NCI-H128 (cell line): ENCODE measurements around the gene GREB1.
A peak's percentile ranks its signal among the peaks of the same experiment; 100 is the strongest.

Source experiments
- DNase-seq: peaks from one replicate; lab custom pipeline; 2025; ENCODE audit not compliant: unreplicated experiment; lab: John Stamatoyannopoulos, UW

GREB1 gene

DNA sequence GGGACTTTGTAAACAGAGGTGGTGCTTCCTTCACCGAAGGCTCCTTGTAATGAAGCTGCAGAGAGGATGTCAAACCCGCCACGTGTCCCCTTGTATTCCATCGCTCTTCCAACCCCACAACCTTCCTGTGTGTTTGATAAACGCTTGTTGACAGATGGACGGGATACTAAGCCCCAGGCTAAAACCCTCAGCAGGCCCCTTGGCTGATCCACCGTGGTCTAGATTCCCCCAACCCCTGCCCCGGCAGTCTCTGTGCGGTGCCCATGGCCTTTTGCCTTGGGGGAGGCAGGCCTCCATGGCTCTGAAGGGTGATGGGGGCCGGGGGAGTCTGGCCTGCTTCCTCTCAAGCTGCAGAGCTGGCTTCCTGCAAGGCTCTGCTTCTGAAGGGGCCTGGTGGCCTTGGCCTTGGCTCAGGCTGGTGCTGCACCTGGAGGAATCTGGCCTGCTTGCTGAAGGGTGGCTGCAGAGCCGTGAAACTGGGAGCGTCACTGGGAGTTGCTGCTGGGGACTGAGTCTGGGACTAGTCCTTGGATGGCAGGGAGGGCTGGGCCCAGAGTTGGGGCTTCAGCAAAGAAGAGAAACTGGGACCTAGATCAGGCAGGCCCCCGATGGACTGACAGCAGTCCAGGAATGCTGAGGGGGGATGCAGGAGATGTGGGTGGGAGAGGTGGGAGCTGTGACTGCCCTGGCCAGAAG is 145.8 kb downstream of the GREB1 start:
- DNase-seq = no peak

DNA sequence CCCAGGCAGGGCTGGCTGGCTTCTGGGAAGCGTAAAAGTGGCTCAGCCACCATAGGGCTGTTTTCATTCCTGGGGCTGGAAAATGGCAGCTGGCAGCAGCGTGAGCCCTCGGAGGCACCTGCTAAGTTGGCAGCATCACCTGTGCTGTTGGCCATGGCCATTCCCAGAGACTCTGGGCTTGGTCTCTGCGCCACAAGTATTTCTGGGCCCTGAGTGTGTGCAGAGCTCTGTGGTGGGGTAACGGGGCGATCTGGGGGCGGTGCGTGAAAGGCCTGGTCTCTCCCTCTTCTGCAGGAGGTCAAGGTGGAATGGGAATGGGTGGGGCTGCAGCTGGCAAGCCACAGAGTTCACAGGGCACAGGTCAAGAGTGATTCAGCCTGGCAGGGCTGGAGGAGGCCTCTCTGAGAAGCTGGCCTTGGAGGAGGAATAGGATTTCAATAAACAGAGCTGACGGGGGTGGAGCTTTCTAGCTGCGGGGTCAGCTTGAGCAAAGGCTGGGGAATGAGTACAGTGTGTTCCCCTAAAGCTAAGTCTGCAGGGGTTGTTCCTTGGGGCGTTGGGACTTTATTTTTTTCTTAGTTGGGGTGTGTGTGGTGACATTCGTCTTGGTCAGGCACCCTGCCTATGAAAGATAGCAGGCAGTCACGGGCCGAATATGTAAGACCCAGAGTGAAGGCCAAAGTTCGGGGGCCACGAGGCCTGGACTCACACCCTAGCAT is 146.5 kb downstream of the GREB1 start:
- DNase-seq = no peak

DNA sequence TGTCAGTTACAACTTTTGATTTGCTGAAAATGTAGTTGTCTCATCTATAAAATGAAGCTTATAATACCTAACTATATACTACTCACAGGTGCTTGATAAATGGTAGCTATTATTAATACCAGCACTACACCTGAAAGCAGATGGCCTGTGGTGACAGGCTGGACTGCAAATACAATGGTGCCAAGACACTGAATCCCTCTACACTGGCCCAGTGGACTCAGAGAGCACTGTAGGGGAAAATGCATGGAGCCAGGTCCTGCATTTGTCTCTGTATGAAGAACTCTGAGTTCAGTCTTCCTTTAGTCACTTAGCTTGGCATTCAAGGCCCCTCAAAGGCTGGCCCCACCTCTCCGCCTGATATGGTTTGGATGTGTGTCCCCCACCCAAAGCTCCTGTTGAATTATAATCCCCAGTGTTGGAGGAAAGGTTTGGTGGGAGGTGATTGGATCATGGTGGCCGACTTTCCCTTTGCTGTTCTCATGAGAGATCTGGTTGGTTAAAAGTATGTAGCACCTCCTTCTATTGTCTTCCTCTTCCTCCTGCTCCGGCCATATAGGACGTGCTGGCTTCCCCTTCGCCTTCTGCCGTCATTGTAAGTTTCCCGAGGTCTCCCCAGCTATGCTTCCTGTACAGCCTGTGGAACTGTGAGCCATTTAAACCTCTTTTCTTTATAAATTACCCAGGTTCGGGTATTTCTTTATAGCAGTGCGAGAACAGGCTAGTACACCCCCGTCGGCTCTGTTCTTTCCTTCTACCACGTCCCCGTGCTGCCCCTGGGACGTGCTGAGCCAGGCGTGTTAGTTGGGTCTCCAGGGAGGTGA is 147.3 kb downstream of the GREB1 start:
- no peak for DNase-seq

DNA sequence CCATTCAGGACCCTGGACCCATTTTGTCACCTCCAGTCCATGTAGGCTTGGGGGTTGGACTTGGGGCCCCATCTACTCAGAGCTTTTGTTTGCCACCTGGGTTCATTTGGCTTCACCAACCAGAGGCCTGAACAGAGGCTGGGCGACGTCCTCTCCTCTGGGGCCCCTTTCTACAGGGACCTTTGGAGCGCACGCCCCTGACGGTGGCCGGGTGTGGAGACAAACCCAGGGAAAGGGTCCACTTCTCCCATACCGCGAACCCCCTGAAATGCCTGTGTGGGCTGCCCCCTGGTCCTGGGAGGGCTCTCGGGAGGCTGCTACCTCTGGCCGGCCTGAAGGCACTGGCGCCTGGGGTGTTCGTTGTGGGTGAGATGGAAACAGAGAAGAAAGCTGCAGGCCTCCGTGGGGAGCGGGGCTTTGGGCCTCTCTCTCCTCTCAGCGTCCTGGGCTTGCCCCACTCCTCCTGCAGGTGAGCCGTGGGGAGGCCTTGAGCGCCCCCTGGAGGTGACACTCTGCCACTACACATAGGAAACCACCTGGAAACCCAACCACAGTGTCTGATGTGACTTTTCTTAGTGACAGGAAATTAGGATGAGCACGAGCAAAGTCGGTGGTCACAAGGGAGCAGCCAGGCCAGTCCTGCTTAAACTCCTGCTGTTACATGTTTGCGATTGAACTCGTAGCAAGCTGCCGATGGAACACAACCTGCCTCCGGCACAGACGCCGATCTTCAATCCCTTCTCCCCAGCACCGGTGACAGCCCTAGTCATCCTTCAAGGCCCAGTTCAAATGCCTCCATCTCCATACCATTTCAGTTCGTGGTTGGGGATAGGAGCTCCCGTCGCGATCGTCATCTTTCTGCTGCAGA is 148.1 kb downstream of the GREB1 start:
- DNase-seq = peak; percentile 33

DNA sequence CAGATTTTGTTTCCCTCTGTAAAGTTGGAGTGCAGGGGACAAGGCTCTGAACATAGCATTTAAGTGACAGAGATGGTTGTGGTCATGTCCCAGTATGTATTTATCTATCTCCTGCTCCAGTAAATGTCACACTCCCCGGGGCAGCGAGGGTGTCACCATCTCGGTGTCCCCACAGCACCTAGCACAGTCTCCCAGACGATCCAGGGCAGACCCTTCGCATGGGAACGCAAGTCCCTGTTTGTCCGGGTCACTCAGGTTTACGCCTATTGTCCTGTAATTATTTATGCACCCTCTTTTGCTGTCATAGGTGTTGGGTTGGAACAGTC is 148.7 kb downstream of the GREB1 start:
- no peak for DNase-seq

DNA sequence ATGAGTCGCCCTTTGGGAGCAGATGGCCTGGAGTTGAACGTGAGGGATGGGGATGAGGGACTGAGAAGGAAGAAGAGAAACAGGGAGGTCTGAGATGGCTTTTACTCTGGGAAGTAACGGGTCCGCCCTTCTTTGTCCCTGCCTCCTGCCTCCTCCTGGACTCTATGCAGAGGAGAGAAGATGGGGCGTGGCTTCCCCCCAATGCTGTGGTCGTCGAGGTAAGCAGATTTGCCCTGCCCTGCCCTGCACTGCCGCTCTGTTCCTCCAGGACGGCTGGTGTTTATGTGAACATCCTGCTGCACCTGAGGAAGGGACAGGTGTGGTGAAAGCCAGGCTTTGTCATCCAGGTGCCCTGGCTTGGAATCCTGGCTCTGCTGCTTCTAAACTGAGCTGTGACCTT is 149.6 kb downstream of the GREB1 start:
- no peak for DNase-seq

DNA sequence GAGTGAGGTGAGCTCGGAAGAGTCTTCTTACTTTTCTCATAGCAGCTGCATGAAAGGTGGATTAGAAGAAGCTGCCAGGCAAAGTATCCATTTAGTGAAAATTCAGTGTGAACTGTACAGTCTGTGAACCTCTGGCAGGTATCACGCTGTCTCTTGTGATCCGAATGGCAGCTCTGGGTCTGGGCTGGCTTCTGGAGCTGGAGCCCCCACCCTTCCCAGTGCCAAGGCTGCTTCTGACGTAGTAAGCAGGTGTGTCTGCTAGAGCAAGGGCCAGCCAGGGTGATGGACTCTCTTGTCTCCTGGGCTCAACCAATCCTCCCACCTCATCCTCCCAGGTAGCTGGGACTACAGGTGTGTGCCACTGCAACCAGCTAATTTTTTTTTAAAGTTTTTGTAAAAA is 150.1 kb downstream of the GREB1 start:
- no peak for DNase-seq

DNA sequence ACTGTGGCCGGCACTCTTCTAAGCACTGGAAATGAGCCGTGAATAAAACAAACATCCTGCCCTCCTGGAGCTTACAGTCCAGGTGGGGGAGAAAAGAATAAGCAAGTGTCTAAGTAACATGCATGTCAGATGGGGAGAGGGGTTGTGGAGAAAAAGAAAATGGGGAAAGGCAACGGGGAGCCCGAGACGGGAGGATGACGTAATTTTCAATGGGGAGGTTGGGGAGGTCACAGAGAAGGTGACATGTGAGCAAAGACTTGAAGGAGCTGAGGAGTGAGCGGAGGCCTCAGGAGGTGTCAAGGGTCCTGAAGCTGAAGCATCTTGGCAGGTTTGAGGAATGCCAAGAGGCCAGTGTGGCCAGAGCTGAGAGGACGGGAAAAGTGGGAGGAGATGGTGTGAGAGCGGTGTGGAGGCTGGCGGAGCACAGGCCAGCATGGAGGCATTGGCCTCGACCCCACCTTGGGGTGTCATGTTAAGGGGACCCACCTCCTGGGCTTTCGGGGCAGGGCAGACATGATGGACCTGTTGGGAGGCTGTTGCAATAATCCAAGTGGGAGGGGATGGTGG is 151.1 kb downstream of the GREB1 start:
- no peak for DNase-seq

DNA sequence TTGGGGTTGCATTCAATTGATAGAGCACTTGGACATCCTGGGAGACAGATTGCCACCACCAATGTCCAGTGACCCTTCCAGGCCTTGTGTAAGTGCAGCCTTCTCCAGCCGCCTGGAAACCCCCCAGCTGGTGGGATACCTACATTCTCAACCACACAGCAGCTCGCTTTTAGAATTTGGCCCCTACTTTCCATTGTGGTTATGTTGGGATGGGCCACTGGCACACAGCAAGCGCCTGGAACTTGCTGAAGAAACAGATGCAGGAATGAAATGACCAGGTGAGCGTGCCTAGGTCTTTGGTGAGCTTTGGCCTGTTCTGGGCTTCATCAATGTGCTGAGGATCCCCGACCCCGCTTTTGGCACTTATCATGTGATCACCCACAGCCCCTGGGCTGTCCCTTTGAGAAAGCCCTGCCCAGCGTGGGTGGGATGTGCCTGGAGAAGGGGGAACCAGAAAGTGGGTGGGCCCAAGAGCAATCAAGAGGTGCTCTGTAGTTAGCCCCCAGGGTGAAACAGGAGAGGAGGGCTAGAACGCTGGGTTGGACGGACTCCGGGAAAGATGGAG is 152.1 kb downstream of the GREB1 start:
- DNase-seq = no peak

DNA sequence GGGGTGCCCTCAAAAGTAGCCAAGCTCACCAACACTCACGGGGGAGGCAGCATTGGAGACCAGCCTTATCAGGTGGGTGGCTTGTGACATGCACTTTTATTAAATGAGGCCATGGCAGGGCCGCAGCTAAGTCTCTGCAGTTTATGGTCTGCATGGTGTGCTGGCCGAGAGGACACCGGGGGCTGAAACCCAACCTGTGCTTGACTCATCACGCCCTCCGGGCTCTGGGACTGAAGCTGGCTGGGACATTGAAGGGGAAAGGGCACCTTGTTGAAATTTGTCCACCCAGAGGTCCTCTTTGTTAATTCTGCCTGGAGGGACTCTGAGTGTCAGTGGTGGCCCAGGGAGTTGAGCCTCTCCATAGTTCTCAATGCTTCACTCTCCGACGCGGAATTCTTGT is 153.9 kb downstream of the GREB1 start:
- DNase-seq = no peak

DNA sequence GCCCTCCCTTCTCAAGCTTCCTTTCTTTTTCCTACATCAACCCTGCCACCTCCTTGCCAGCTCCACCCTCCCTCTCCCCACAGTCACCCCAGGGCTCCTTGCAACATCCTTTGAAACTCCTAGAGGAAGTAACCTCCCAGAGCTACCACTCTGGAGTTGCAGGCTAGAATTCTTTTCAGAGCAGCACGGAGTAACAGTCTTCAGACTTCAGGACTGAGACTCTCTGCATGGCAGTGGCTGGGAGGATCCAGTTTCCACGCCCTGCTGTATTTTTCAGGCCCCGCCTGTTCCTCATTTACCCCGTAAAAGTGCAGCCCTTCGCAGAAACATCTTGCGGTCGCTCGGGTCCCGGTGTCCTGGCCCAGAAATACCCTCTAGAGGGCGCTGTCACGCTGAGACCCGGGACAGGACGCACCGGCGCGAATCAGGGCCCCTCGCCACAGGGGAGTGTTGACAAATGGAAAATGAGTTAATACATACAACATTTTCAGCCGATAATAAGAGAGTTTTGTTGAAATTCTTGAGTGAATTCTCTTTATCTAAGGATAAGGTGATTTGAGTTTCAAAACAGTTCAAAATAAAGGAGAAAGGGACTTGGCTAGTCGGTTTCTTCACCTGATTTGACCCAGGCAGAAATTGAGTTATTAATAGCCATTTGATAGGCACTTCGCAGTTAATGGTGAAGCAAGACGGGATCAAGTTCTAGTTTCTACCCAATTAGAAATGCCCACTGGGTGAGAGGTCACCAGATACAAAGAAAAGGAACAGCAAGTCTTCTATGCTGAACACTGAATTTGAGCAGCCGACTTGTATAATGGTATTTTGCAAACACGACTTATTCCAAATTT is 154.6 kb downstream of the GREB1 start:
- DNase-seq = peak; percentile 19

DNA sequence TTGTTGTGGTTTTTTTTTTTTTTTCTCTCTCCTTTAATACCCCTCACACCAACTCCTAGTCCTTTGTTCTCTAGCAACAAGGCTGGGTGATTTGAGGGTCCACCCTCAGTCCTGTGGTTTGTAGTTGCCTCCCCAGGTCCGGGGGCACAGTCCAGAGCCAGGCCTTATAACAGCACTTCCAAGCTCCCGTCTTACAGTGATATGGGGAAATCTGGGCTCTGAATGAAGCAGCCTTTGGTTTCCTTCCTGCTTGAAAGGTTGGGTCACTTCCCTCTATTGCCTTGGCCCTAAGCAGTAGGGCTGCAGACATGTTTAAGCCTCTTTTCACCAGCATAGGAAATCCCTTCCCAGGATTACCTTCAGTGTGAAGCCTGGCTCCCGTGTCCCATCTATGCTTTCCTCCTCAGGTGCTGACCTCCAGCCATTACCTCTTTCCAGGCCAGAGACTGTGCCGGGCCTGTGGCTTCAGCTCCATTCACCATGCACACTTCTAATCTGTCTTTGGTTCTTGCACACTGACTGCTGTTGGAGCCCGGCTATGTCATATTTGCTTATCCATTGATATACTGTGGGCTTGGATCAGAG is 157.3 kb downstream of the GREB1 start:
- no peak for DNase-seq
